Retinal pigment epithelial cell (primary cell): ENCODE data around the gene COL6A1.
"Not testable (repeated sequence)": the region's sequence is repeated elsewhere in the genome, so short reads cannot be mapped to it uniquely, and the experiment has no call there.

ENCODE experiments used
- DNase-seq: peaks from one replicate; pipeline ENCODE4 v3.0.0-alpha.2; 2010; ENCODE audit warnings: low read depth
- H3K4me3 ChIP-seq: 2 replicates; pipeline ENCODE4 v1.5.1; 2011; ENCODE audit warnings: mild to moderate bottlenecking, low read length, control low read depth, moderate library complexity
- CTCF ChIP-seq: conservative IDR thresholded peaks from 2 replicates; pipeline ENCODE4 v1.5.1; 2011; ENCODE audit warnings: low read depth, low read length, control low read depth, inconsistent platforms

The COL6A1 gene

DNA sequence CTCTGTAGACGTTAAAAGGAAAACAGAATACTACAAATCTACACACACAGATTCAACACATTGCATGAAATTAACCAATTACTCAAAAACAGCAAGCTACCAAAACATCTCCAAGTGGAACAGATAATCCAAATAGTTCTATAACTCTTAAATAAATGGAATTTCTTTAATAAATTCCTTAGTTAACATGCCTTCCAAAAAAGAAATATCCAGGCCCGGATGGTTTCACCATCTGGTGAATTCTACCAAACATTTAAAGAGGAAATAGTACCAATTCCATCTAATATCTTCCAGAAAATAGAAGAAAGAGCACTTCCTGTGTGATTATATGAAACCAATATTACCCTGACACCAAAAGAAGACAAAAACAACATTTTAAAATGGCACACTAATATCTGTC is 63.6 kb downstream of the COL6A1 start:
- DNase-seq: no peak
- H3K4me3 ChIP-seq: no peak overlapping the region
- TF ChIP-seq CTCF: no peak

DNA sequence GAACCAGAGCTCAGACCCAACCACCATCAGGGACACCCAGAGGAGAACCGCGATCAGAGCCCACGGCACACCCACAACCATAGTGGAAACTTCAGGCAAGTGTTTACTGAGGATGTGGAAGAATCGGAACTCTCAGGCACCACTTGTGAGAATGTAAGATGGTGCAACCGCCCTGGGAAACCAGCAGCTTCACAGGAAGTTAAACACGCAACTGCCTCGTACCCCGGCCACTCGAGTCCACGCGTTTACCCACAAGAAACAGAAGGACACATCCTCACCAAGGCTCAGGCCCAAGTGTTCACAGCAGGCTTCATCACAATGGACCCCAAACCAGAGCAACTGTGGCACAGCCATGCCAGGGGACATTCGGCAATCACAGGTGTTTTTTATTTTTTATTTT is 64.9 kb downstream of the COL6A1 start:
- no peak for TF ChIP-seq CTCF
- no peak for DNase-seq
- H3K4me3 ChIP-seq: no peak overlapping the region

- DNase-seq, H3K4me3 ChIP-seq: not testable (repeated sequence)
These were observed 65.3 kb downstream of the COL6A1 start for GRCh38 chr21:46046906-46047305.

DNA sequence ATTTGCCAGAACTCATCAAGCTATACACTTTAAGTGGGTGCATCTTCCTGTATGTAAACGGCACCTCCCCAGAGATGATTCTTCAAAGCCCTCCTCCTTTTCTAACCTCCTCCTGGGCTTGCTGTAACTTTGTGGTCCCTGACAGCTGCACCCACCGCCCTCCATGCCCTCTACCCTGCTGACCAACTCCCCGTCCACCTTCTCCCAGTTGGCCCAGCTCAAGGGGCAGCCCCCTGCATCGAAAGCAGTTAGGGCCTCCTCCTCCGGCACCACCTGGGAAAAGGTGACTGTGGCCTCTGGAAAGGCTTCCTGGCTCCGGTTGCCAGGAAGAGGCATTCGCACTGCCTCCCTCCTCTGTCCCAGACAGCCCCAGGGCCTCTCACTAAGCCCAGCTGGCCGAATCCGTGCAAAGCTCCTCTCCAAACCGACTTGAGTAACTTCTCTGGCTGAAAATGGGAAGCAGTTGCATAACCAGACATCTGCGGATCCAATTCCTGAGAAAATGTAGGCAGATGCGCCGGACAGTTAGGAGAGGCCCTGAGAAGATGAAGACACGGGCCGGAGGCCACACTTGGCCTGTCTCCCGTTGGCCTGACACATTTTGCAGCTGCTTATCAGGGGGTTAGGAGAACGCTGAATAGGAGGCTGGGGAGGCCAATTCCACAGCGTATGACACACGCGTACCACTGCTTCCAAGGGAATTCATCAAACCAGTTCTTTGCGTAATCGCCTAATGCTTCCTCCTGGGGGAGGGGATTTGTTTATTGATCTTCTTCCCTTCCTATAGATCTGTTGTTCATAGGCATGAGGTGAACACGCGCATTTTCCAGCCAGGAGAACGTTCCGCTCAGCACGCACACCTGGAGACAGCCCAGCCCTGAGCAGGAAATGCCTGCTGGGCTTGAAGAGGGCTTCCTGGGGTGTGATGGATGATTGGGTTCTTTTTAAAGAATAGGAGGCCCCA is 67.6 kb downstream of the COL6A1 start:
- no peak for TF ChIP-seq CTCF
- no peak overlapping the region for H3K4me3 ChIP-seq
- DNase-seq: no peak

DNA sequence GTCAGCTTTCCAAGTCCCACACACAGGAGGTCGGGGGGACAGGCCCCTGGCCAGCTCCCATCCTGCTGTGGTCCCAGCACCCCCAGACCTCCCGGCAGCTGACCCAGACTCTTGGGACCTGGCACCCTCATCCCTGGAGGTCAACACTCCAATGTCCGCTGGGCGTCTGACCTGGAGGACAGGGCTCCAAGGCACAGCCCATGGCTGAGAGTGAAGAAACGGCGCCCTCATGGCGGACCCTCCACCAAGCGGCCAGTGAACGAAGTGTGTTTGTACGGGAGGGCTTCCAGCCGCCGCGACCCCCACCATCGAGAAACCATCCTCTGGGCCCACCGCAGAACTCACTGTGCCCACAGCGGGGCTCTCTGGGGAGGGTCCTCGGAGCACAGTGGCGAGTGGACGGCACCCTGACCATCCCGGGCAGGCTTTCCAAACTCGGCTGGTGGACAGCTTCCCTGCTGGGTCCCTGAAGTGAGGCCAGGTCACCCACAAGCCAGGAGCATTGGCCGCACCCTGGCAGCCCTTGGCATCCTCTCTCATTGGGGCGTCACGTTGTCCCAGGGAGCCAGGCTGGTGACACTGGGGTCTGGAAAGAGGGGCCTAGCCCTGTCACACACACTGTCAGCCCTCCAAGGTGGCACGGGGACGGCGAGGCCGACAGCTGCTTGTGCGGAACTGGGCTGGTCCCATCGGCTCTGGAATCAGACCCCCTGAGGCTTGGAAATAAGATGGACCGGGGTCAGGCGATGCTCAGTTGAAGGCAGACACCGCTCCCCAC is 68.5 kb downstream of the COL6A1 start:
- no peak for DNase-seq
- H3K4me3 ChIP-seq: no peak overlapping the region
- no peak for TF ChIP-seq CTCF

GRCh38 chr21:46050668-46051378 is 69.3 kb downstream of the COL6A1 start:
- TF ChIP-seq CTCF: no peak
- DNase-seq: no peak
- H3K4me3 ChIP-seq: no peak overlapping the region

DNA sequence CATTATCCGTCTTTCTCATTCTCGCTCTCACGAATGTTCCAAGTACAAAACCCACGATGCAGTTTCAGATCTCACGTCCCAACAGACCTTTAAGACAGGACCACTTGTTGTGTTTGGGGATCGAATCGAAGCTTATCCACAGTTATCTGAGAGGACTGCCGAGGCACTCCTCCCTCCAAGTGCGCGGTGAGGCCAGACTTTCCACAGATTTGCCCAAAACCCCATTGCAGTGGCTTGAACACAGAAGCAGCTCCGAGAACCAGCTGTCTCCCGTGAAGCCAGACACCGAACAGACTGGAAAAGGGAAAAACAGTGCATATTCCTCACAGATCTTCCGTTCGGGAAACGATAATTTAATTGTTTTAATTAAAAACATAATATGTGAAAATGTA is 69.8 kb downstream of the COL6A1 start:
- H3K4me3 ChIP-seq: no peak overlapping the region
- no peak for DNase-seq
- TF ChIP-seq CTCF: no peak
